A549 (cell line): ENCODE measurements around the gene HLA-DMA. TPM values are rescaled to one million over a fixed set of nuclear protein-coding genes. Genes with fewer than 3 reads are reported as not detected.

ENCODE experiments used
- ATAC-seq, 2 experiments: fragments of 200-7000 bp in 1 of 2; fragments of >200 bp in 1 of 2; cut with Nextera tagmentation in 1 of 2; cut with Tn5 transposase in 1 of 2; 3 replicates each; pipeline versions ENCODE4 v1.8.0 to v1.9.1; 2018 to 2020; ENCODE audit warnings: mild to moderate bottlenecking in 1 of 2, moderate library complexity in 1 of 2
- CTCF ChIA-PET: fragments of 300-600 bp; sonication (Branson Sonifier 250); formaldehyde crosslinking; extraction: SDS; loops from one replicate; lab custom pipeline; 2021; ENCODE audit warnings: antibody characterized with exemption, inconsistent platforms; lab: Yijun Ruan, JAX
- POLR2A ChIA-PET: fragments of 350-600 bp; formaldehyde crosslinking; extraction: SDS; loops from one replicate; lab custom pipeline; 2021; ENCODE audit warnings: antibody characterized with exemption, inconsistent platforms; lab: Yijun Ruan, JAX
- DNase-seq, 2 experiments: peaks; one replicate each; pipeline versions ENCODE4 v3.0.0 to v3.0.0-alpha.2; 2011 to 2016; ENCODE audit warnings: low read depth in 1 of 2, low spot score in 1 of 2
- FAIRE-seq: peaks from 2 replicates; lab custom pipeline; 2011; peaks lifted over from hg19 to GRCh38; lab: Jason Lieb, UNC
- H3K27ac ChIP-seq, 2 experiments: fragments of >200 bp; sonication (Bioruptor Twin); formaldehyde crosslinking; 3 replicates each; pipeline ENCODE4 v1.5.1; 2016 to 2017
- H3K4me1 ChIP-seq: fragments of >200 bp; sonication (Bioruptor Twin); formaldehyde crosslinking; 3 replicates; pipeline ENCODE4 v1.6.1; 2016
- H3K4me2 ChIP-seq: fragments of >200 bp; sonication (Bioruptor Twin); formaldehyde crosslinking; 3 replicates; pipeline ENCODE4 v1.6.1; 2016
- H3K4me3 ChIP-seq: fragments of >200 bp; sonication (Bioruptor Twin); formaldehyde crosslinking; 3 replicates; pipeline ENCODE4 v1.5.1; 2016
- H3K9me3 ChIP-seq: fragments of >200 bp; sonication (Bioruptor Twin); formaldehyde crosslinking; 3 replicates; pipeline ENCODE4 v1.6.1; 2016
- CTCF ChIP-seq: fragments of >200 bp; sonication (Bioruptor Twin); formaldehyde crosslinking; IDR thresholded peaks from 3 replicates; pipeline ENCODE4 v1.5.1; 2016
- ELK1 ChIP-seq: fragments of 150-350 bp; IDR thresholded peaks from 2 replicates; pipeline ENCODE4 v1.6.1; 2014; ENCODE audit warnings: low read depth, mild to moderate bottlenecking, low read length
- FOSL2 ChIP-seq, 2 experiments: fragments of 450-650 bp in 1 of 2; fragments of >200 bp in 1 of 2; sonication (Bioruptor Twin) in 1 of 2; formaldehyde crosslinking; IDR thresholded peaks; 2 replicates each; pipeline versions ENCODE4 v1.5.0 to v1.6.1; 2016 to 2020; ENCODE audit warnings: mild to moderate bottlenecking in 1 of 2, moderate library complexity in 1 of 2
- GATA3 ChIP-seq: IDR thresholded peaks from 2 replicates; pipeline ENCODE4 v1.6.1; 2012; ENCODE audit warnings: borderline replicate concordance
- HDAC2 ChIP-seq: fragments of 200-600 bp; sonication (generic); IDR thresholded peaks from 2 replicates; pipeline ENCODE4 v1.6.1; 2016
- HEYL ChIP-seq: fragments of 250-450 bp; sonication (Bioruptor Pico); IDR thresholded peaks from 2 replicates; pipeline ENCODE4 v1.8.0; 2021; ENCODE audit warnings: mild to moderate bottlenecking, moderate library complexity
- HOXB13 ChIP-seq: fragments of 250-450 bp; sonication (Bioruptor Pico); IDR thresholded peaks from 2 replicates; pipeline ENCODE4 v1.5.0; 2020; ENCODE audit warnings: low read depth, mild to moderate bottlenecking, moderate library complexity
- KDM1A ChIP-seq: fragments of 200-600 bp; sonication (generic); IDR thresholded peaks from 2 replicates; pipeline ENCODE4 v1.6.1; 2016; ENCODE audit warnings: low read depth, mild to moderate bottlenecking
- MAX ChIP-seq: IDR thresholded peaks from 2 replicates; pipeline ENCODE4 v1.6.1; 2012
- NFE2L2 ChIP-seq: fragments of 150-350 bp; conservative IDR thresholded peaks from 2 replicates; pipeline ENCODE4 v1.6.1; 2014; ENCODE audit warnings: low read length
- PHF8 ChIP-seq: fragments of 200-600 bp; sonication (generic); IDR thresholded peaks from 2 replicates; pipeline ENCODE4 v1.6.1; 2016; ENCODE audit warnings: low read depth, mild to moderate bottlenecking, antibody characterized with exemption, moderate library complexity, borderline replicate concordance
- POLR2AphosphoS2 ChIP-seq: conservative IDR thresholded peaks from 2 replicates; pipeline ENCODE4 v1.6.1; 2012; ENCODE audit warnings: low read length, improper control_type of control experiment, inconsistent platforms
- RAD21 ChIP-seq, 2 experiments: fragments of >200 bp in 1 of 2; sonication (Bioruptor Twin) in 1 of 2; formaldehyde crosslinking in 1 of 2; IDR thresholded peaks in 1 of 2; conservative IDR thresholded peaks in 1 of 2; 2 replicates in 1 of 2; 3 replicates in 1 of 2; pipeline ENCODE4 v1.6.1; 2012 to 2018; ENCODE audit warnings: inconsistent platforms in 1 of 2
- RARB ChIP-seq: fragments of 250-450 bp; sonication (Bioruptor Pico); IDR thresholded peaks from 2 replicates; pipeline ENCODE4 v1.8.0; 2021; ENCODE audit warnings: mild to moderate bottlenecking, moderate library complexity
- RFX5 ChIP-seq: fragments of 450-650 bp; IDR thresholded peaks from 2 replicates; pipeline ENCODE4 v1.7.1; 2014; ENCODE audit warnings: antibody characterized with exemption, mild to moderate bottlenecking, moderate library complexity
- SMC3 ChIP-seq: fragments of >200 bp; sonication (Bioruptor Twin); formaldehyde crosslinking; IDR thresholded peaks from 3 replicates; pipeline ENCODE4 v1.6.1; 2018; ENCODE audit warnings: inconsistent platforms
- TFCP2L1 ChIP-seq: fragments of 250-450 bp; sonication (Bioruptor Pico); IDR thresholded peaks from 2 replicates; pipeline ENCODE4 v1.5.0; 2021; ENCODE audit warnings: mild to moderate bottlenecking
- TP53 ChIP-seq: fragments of 250-450 bp; sonication (Bioruptor Pico); IDR thresholded peaks from 2 replicates; pipeline ENCODE4 v1.5.0; 2021; ENCODE audit warnings: mild to moderate bottlenecking, moderate library complexity
- WGBS: methylation state at CpG from one replicate; pipeline ENCODE4 v1.1.6; 2017; ENCODE audit errors: missing lambda C conversion rate; 5-methylcytosine and 5-hydroxymethylcytosine counted together
- polyA plus RNA-seq, 4 experiments: library from polyadenylated mRNA; depleted of rRNA in 3 of 4; stranded (reverse); fragments of >200 nt; fragmentation: RNase III in 1 of 4; extraction: RNeasy Plus Mini Kit Qiagen cat#74134 plus additional on column Dnase treatment in 1 of 4; gene quantifications; 2 replicates in 3 of 4; 3 replicates in 1 of 4; pipeline ENCODE4 v1.2.3, GENCODE V29; 2011 to 2017

HLA-DMA gene
- polyA plus RNA-seq, 2 of the 4 experiments (the other 2 are of a cell fraction) = 2.5 to 5.6 TPM

GRCh38 chr6:32989368-32989767, 36.5 kb upstream of the HLA-DMA start:
- DNase-seq (no peak), ATAC-seq (no peak), FAIRE-seq (no peak)
- Histone ChIP-seq H3K27ac (no peak overlapping the region), H3K4me2 (no peak overlapping the region), H3K9me3 (peaks cover 7% of the 10 kb centered on the region; the same call in 1 of the 3 replicates), H3K4me3 (no peak overlapping the region), H3K4me1 (no peaks in the 10 kb centered on the region; the same call in 2 of the 3 replicates)
- WGBS = 47% methylated on average over 1 of the region's 1 CpG
- ChIA-PET POLR2A (no interaction called here), CTCF (interaction anchor here (1.8 to 6.3 kb wide), 3 partner anchors 36 to 103 kb away, joined by 4 to 124 read pairs (median 7); partner anchors contain the start of gene HLA-DMA)
- TF ChIP-seq MAX = no peak
- TF ChIP-seq PHF8 = no peak
- TF ChIP-seq HOXB13 (CRISPR knock-in tag) = no peak
- no peak for TF ChIP-seq GATA3
- TF ChIP-seq ELK1 = no peak

- H3K4me3 ChIP-seq = no peak overlapping the region
- FAIRE-seq = no peak
- ChIA-PET CTCF (interaction anchor here (0.5 to 6.3 kb wide), 45 partner anchors 9 to 892 kb away, joined by 3 to 124 read pairs (median 4); partner anchors contain the start of genes BRD2, HLA-DMA, PSMB8 and TAP1), POLR2A (interaction anchor here (0.6 to 8.6 kb wide), 5 partner anchors 10 to 857 kb away, joined by 3 to 127 read pairs (median 5); partner anchors contain the start of gene ATF6B)
- no peak overlapping the region for H3K4me2 ChIP-seq
- peak; percentile 75 to 83 for ATAC-seq
- H3K9me3 ChIP-seq = no peaks in the 10 kb centered on the region
- peak; percentile 52 to 86 for DNase-seq
- WGBS = 11% methylated on average over 9 of the region's 9 CpGs
- H3K27ac ChIP-seq = no peak overlapping the region
- TF ChIP-seq FOSL2 (IDR thresholded peaks at IDR 0.05) (no peak), FOSL2 (CRISPR knock-in tag; IDR thresholded peaks at IDR 0.05) (no peak), CTCF (peak; percentile 87), SMC3 (peak; percentile 85), MAX (no peak), NFE2L2 (no peak), HEYL (CRISPR knock-in tag) (no peak), POLR2AphosphoS2 (no peak), TFCP2L1 (no peak), HDAC2 (no peak), KDM1A (no peak), RAD21 (conservative IDR thresholded peaks at IDR 0.05 in 1 of 2, IDR thresholded peaks at IDR 0.05 in 1 of 2) (peak; percentile 84 to 85), TP53 (CRISPR knock-in tag) (no peak), RFX5 (peak; percentile 52; the same call in 1 of the 2 replicates), RARB (CRISPR knock-in tag) (no peak), ELK1 (no peak)
- H3K4me1 ChIP-seq = peaks cover 11% of the 10 kb centered on the region
Measured at GRCh38 chr6:32984622-32985389, 31.9 kb upstream of the HLA-DMA start.
